Kidney (tissue), 14 donors: ENCODE results near the gene HOXD9. TPM values are rescaled to one million over a fixed set of nuclear protein-coding genes. Genes with fewer than 3 reads are reported as not detected.
A peak's percentile ranks its signal among the peaks of the same experiment; 100 is the strongest.

Experiments
- DNase-seq, 5 donors: peaks; one replicate each; pipeline ENCODE4 v3.0.0-alpha.2; 2013 to 2020
- FAIRE-seq: peaks from 2 replicates; lab custom pipeline; 2012; peaks lifted over from hg19 to GRCh38; lab: Jason Lieb, UNC
- H3K27ac ChIP-seq, 2 donors: one replicate each; pipeline ENCODE4 v1.7.0; 2013; ENCODE audit warnings: low read depth in 2 of 2, low read length in 2 of 2, inconsistent platforms in 1 of 2
- H3K27me3 ChIP-seq: one replicate; pipeline ENCODE4 v1.7.1; 2013; ENCODE audit warnings: low read length, inconsistent platforms; ENCODE audit not compliant: control insufficient read depth, insufficient read depth
- H3K36me3 ChIP-seq, 3 donors: one replicate each; pipeline versions ENCODE4 v1.7.0 to v1.7.1; 2013; ENCODE audit warnings: low read length in 3 of 3, control low read depth in 1 of 3, inconsistent platforms in 1 of 3; ENCODE audit not compliant: insufficient read depth in 3 of 3, control insufficient read depth in 2 of 3
- H3K4me1 ChIP-seq, 3 donors: one replicate each; pipeline versions ENCODE4 v1.7.0 to v1.7.1; 2013; ENCODE audit warnings: low read length in 3 of 3, inconsistent platforms in 1 of 3, low read depth in 1 of 3; ENCODE audit not compliant: control insufficient read depth in 2 of 3, insufficient read depth in 2 of 3
- H3K4me3 ChIP-seq, 3 donors: one replicate each; pipeline versions ENCODE4 v1.7.0 to v1.8.1; 2013; ENCODE audit warnings: low read length in 3 of 3, control low read depth in 1 of 3, inconsistent platforms in 1 of 3
- H3K9ac ChIP-seq, 3 donors: one replicate each; pipeline versions ENCODE4 v1.7.0 to v1.7.1; 2013; ENCODE audit warnings: low read length in 3 of 3, control low read depth in 1 of 3, inconsistent platforms in 1 of 3
- H3K9me3 ChIP-seq, 3 donors: one replicate each; pipeline versions ENCODE4 v1.7.0 to v1.7.1; 2013; ENCODE audit warnings: low read length in 3 of 3, control low read depth in 1 of 3, inconsistent platforms in 1 of 3; ENCODE audit not compliant: control insufficient read depth in 2 of 3, insufficient read depth in 1 of 3
- intact Hi-C: fragments of 100-400 bp; cut with DNase I; formaldehyde crosslinking; loops from one replicate; pipeline ENCODE4 v1.11.1; 2022
- polyA plus RNA-seq: library from polyadenylated mRNA; stranded (reverse); fragments of 350-450 nt; fragmentation: Illumina TruSeq; extraction: RNeasy Lipid Tissue Mini Kit (QIAGEN cat#74804); gene quantifications from one replicate; pipeline ENCODE4 v1.2.3, GENCODE V29; 2014; ENCODE audit warnings: low read depth, low replicate concordance; ENCODE audit not compliant: insufficient read depth
- total RNA-seq: library from RNA; stranded (reverse); fragmentation: NEBNext Ultra II Directional; extraction: Animal tissue kit (Norgen Biotek cat#: 25700); gene quantifications from one replicate; pipeline ENCODE4 v1.2.1, GENCODE V29; 2021
- TF ChIP-seq, protein P1 (sequence below): IDR thresholded peaks from 3 replicates; pipeline ENCODE4 v1.5.1; 2012; ENCODE audit warnings: mild to moderate bottlenecking, moderate library complexity, borderline replicate concordance; ENCODE audit not compliant: insufficient read depth; ENCODE audit errors: extremely low read depth
- donor health status: control.
- donor health status: control.
- donor health status: control.
- donor health status: control.
- donor health status: control.
- donor health status: DM: yes; HTN: yes; CAD: no.
- donor health status: Normal renal cell carcinoma (clear cell type).

HOXD9 gene
- total and polyA plus RNA-seq, 2 donors from 2014 or later, result 36.4 to 36.5 TPM

DNA sequence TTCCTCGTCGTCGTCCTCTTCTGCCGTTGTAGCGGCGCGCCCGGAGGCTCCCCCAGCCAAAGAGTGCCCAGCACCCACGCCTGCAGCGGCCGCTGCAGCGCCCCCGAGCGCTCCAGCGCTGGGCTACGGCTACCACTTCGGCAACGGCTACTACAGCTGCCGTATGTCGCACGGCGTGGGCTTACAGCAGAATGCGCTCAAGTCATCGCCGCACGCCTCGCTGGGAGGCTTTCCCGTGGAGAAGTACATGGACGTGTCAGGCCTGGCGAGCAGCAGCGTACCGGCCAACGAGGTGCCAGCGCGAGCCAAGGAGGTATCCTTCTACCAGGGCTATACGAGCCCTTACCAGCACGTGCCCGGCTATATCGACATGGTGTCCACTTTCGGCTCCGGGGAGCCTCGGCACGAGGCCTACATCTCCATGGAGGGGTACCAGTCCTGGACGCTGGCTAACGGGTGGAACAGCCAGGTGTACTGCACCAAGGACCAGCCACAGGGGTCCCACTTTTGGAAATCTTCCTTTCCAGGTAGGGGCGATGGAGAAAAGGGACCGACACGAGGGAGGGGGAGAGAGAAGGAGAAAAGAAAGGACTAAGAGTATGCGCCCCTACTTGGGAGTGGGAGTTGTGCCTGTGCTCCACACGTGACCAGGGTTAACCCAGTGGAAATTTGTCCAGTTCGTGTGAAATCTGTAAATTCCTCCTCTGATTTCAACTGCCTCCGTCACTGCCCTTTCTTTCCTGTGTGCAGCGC, 29.2 kb upstream of the HOXD9 start:
- no peaks in the 10 kb centered on the region for H3K36me3 ChIP-seq

DNA sequence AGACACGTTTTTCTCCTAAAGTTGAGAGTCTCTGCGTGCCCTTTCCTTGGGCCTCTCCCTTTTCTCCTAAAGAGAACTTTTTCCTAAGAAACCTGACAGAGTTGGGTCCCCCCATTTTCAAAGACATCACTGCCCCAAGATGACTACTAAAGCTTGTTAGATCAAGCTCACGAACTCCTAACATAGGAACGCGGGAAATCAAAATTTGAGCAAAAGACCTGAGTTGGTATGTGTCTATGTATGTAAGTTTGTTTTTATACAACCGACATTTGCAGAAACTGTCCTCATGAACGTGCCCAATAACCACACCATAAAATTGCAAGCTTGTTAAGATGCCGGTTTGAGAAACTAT, 28.6 kb upstream of the HOXD9 start:
- Histone ChIP-seq H3K9ac (no peak overlapping the region), H3K9me3 (no peaks in the 10 kb centered on the region), H3K4me1 (peaks cover 0 to 9% (median 5%) of the 10 kb centered on the region in 3 donors), H3K27ac (no peak overlapping the region), H3K27me3 (peaks cover 85% of the 10 kb centered on the region), H3K4me3 (no peak overlapping the region), H3K36me3 (no peaks in the 10 kb centered on the region)
- peak in 1 of 5 donors; percentile 19 for DNase-seq
- no peak for FAIRE-seq
- intact Hi-C loops, result loop anchor here (5.0 to 10.0 kb wide), 2 partner anchors 409 to 727 kb away; no protein-coding TSS in a partner anchor
- TF ChIP-seq, protein P1, sequence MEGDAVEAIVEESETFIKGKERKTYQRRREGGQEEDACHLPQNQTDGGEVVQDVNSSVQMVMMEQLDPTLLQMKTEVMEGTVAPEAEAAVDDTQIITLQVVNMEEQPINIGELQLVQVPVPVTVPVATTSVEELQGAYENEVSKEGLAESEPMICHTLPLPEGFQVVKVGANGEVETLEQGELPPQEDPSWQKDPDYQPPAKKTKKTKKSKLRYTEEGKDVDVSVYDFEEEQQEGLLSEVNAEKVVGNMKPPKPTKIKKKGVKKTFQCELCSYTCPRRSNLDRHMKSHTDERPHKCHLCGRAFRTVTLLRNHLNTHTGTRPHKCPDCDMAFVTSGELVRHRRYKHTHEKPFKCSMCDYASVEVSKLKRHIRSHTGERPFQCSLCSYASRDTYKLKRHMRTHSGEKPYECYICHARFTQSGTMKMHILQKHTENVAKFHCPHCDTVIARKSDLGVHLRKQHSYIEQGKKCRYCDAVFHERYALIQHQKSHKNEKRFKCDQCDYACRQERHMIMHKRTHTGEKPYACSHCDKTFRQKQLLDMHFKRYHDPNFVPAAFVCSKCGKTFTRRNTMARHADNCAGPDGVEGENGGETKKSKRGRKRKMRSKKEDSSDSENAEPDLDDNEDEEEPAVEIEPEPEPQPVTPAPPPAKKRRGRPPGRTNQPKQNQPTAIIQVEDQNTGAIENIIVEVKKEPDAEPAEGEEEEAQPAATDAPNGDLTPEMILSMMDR, result no peak

More for the DNA sequence above, 29.2 kb upstream of the HOXD9 start:
- TF ChIP-seq, protein P1, result no peak
- H3K27me3 ChIP-seq, result peaks cover 88% of the 10 kb centered on the region
- FAIRE-seq, result no peak
- peaks cover 0 to 9% (median 5%) of the 10 kb centered on the region in 3 donors for H3K4me1 ChIP-seq
- no peak overlapping the region for H3K4me3 ChIP-seq
- no peaks in the 10 kb centered on the region for H3K9me3 ChIP-seq
- no peak overlapping the region for H3K9ac ChIP-seq
- peak in 4 of 5 donors; percentile 63 to 73 (median 70) for DNase-seq
- intact Hi-C loops, result loop anchor here (5.0 to 10.0 kb wide), 2 partner anchors 409 to 726 kb away; no protein-coding TSS in a partner anchor
- no peak overlapping the region for H3K27ac ChIP-seq

DNA sequence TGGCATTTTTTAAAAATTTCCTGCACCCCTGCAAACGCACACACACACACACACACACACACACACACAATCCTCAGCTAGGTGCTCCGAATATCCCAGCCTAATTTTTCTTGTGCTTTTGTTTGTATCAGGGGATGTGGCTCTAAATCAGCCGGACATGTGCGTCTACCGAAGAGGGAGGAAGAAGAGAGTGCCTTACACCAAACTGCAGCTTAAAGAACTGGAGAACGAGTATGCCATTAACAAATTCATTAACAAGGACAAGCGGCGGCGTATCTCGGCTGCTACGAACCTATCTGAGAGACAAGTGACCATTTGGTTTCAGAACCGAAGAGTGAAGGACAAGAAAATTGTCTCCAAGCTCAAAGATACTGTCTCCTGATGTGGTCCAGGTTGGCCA, 28.2 kb upstream of the HOXD9 start:
- Histone ChIP-seq H3K27ac (no peak overlapping the region), H3K27me3 (peaks cover 84% of the 10 kb centered on the region), H3K36me3 (no peaks in the 10 kb centered on the region), H3K9me3 (no peaks in the 10 kb centered on the region), H3K4me3 (no peak overlapping the region), H3K4me1 (peaks cover 0 to 9% (median 5%) of the 10 kb centered on the region in 3 donors), H3K9ac (no peak overlapping the region)
- FAIRE-seq, result no peak
- intact Hi-C loops, result loop anchor here (5.0 to 10.0 kb wide), 2 partner anchors 410 to 727 kb away; no protein-coding TSS in a partner anchor
- DNase-seq, result peak in 1 of 5 donors; percentile 41
- TF ChIP-seq, protein P1, result no peak
